GM21576 (cell line): Measurements from ENCODE around the gene SNX12.
A peak's percentile ranks its signal among the peaks of the same experiment; 100 is the strongest.

Source experiments
- ATAC-seq: cut with Tn5 transposase; IDR thresholded peaks from one replicate; pipeline ENCODE4 v1.9.1; 2021; ENCODE audit warnings: mild to moderate bottlenecking, moderate library complexity; ENCODE audit not compliant: unreplicated experiment

SNX12 gene

DNA sequence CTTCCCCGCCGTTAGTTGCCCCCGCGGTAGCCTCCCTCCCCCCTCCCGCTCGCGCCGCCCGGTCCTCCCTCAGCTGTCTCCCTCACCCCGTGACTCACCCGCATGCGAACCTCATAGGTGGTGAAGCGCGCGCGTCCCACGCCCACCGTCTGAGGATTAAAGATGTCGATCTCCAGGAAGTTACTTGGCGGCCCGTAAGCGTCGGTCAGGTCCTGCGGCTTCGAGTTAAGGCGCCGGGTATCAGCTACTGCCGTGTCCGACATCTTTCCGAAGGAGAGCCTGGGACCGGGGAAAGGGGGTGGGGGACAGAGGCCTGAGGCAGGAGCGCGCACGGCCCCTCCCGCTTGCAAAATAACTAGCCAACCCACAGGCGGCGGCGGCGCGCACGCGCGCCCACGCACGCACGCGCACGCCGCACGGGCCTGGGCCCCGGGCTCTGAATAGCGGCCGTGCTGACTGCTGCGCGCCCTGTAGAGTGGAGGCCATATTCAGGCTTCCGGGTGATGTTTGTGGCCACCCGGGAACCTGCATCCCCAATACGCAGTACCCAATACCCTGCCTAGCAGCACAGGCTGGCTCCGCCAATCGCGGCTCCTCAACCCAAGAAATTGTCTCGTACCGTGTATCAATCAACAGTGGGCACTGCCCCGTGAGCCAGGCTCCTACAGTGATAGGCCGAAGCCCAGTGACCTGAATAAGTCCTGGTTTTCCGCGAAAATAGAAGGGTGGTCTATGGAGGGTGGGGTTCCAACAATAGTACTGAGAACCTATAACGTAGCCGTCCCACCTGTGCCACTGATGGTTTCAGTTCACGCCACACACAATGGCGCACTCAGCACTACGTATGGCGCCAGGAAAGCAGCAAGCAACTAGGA, at the start of gene SNX12:
Gene SNX12 (minus strand): TSS at position 291 of the 875 bp plus-strand sequence. CDS start 28 bp downstream, at position 263.
- peak; percentile 97 for ATAC-seq

DNA sequence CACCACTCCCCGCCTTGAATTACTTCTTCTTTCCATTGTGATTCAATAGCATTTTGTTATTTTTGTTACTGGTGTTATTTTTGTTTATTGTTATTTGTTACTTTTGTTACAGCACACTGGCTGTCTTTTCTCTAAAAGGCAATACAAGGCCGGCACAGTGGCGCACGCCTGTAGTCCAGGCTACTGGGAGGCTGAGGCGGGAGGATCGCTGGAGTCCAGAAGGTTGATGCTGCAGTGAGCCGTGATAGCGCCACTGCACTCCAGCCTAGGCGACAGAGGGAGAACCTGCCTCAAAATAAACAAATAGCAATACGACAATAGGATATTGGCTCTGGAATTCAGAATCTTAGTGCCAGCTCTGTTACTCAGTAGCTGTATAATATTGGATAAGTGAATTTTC, 49.2 kb upstream of the SNX12 start:
- no peak for ATAC-seq

DNA sequence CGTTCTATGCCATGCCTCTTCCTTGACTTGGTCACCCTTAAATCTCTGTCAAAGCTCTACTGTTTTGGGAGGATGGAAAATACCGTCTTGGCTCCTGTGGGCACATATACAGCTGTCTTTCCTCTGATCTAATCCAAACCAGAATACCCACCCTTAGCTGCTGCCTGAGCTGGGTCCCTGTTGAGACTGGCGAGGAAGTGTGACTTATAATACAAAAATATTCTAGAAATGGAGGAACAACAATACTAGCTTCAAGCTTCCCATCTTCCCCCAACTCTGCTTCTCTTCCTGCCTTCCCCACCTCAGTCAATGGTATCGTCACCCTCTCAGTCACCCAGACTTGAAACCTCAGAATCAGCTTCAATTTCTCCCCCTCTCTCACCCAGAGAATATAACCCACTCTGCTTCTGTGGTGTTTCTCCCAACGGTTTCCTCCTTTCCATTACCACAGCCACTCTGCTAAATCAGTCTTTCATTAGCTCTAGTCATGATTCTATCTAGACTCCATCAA, 43.8 kb upstream of the SNX12 start:
- ATAC-seq, result no peak

DNA sequence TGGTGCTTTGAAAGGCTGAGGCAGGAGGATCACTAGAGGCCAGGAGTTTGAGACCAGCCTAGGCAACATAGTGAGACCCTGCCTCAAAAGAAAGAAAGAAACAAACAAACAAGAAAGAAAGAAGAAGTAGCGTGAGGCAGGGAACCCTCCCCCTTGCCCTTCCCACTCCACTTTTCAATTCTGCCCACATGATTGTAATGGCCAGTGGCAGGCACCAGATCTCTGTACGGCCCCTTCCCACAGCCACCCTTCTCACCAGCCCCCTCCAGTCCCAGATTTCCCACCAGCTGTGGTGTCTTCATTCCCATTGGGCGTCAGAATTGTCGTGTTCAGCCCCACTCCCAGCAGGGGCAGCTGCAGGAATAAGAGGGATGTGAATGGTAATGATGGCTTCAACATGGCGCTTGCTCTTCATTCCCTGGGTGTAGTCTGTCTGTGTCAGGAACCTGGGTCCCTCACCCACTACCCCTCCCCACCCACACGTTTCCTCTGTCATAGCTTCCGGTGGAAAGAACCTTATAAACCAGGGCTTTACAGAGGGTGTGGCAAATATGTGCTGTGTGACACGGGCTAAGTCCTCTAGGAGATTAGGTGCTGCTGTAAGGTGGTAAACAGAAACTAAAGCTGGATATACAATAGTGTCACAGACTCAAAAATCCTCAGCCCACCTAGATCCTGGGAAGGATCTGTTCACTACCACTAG, 43.2 kb upstream of the SNX12 start, which contains the start of gene IL2RG:
Gene IL2RG (minus strand): TSS at position 437 of the 703 bp plus-strand sequence. CDS start 38 bp downstream, at position 399.
- peak; percentile 87 for ATAC-seq

DNA sequence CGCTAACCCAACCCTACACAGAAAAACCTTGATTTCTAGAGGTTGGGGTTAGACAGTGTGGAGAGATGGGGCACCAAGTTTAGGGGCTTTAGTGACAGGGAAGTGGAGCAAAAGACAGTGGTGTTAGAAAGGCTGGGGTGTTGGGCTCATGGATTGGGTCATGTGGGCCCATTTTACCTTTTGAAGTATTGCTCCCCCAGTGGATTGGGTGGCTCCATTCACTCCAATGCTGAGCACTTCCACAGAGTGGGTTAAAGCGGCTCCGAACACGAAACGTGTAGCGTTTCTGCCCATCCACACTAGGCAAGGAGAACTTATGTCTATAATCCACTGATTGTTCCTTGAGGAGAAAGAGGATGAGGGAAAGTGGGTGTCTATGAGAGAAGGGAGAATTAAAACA, 40.9 kb upstream of the SNX12 start:
- no peak for ATAC-seq

DNA sequence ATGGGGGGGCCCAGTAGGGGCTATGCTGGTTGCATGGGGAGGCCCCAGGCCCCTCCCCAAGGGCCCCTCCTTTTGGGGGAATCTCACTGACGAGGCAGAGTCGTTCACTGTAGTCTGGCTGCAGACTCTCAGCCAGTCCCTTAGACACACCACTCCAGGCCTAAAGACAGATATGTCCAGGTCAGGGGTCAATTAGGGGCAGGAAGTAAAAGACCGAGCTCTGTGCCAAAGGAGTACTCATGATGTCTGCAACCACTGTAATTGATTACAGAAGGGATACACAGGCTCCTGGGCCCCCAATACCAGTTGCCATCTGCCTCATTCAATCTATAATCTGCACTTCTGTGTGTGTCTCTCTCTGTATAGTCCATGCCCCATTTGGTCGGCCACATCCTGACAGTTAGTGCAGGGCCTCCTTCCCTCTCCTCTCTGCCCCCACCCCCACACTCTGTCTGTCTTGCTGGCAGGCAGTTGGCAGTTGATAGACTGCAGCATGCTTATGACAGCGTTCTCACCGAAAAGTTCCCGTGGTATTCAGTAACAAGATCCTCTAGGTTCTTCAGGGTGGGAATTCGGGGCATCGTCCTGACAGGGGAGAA, 39.7 kb upstream of the SNX12 start:
- ATAC-seq, result no peak

DNA sequence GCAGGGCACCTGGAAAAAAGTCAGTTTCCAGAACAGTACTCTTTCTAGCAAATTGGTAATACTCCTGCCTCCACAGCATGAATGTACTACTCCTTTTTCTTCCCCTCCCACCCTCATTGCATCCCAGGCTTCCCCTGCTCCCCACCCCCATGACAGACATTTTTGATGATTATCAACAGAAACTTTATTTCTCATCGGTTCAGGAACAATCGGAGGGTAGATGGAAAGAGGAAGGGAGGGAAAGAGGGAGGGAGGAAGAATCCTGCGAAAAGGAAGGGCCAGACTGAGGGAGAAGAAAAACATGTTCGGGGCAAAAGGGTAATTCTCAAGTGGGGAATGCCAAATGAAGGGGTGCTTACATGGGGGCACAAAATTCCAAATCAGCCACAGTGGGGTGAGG, 39.1 kb upstream of the SNX12 start:
- no peak for ATAC-seq

DNA sequence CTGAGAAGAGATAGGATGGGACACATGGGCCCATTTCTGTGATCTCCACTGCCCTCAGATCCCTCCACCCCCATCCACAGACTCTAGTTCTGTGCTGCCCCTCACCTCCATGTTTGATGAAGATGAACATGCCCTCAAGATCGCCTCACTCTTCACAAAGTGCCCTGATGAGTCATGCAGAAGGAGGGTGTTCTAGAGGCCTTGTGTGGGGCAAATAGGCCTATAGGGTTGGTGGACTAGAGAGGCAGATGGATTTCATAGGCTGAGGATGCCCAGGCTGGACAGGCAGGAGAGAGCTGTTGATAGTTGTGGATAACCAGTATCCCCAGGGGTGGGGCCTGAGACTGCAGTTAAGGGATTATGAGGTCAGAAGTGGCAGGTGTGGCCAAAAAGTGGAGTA, 38.3 kb upstream of the SNX12 start, which contains the start of gene CXorf65:
Gene CXorf65 (minus strand): TSS at position 314 of the 400 bp plus-strand sequence. CDS start 184 bp downstream, at position 130.
- no peak for ATAC-seq

DNA sequence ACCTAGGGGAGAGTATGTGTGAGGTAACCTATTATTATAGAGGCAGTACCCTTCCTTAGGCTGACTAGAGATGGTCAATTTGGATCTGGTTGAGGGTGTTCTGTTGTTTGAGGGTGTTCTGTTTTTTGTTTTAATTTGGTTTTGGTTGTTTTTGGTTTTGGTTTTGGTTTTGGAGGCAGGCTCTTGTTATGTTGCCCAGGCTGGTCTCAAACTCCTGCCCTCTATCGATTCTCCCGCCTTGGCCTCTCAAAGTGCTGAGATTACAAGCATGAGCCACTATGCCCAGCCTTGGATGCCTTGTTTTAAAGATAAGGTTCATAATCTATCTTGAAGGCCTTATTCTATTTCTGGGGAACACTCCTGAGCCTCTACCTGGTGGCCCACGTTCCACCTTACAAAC, 37.5 kb upstream of the SNX12 start:
- ATAC-seq, result no peak

DNA sequence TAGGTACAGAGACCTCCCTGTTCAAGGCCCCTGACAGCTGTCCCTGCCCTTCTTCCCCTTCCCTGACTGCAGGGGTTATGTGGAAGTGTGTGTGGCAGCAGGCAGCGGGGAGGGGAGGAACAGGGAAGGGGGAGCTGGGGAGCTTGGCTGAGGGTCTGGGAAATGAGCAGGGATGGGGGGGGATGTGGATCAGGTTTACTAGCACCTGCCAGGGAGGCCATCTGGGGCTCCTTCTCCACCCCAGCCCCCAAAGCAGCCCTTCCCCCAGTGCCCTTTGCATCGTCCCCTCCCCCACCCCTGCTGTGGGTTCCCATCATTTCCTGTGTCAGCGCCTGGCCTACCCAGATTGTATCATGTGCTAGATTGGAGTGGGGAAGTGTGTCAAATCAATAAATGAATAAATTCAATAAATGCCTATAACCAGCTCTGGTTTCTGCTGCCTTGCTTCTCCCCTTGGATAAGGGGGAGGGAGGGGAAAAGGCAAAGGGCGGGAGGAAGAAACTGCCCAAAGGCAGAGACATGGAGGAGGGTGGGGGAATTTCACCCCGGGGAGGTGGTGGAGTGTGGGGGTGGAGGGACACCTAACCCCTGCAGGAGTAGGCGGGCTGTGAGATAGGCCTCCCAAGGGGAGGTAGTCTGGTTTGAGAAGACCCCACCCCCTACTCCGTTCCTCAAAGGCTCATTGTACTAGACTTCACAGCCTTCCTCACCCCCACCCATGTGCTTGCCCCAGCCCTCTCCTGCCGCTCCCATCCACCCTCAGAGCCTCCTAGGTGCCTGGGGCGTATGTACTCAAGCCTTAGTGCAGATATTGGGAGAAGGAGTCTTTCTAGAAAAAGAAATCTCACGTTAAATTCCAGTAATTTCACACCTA, 35.2 kb upstream of the SNX12 start:
- ATAC-seq, result no peak

DNA sequence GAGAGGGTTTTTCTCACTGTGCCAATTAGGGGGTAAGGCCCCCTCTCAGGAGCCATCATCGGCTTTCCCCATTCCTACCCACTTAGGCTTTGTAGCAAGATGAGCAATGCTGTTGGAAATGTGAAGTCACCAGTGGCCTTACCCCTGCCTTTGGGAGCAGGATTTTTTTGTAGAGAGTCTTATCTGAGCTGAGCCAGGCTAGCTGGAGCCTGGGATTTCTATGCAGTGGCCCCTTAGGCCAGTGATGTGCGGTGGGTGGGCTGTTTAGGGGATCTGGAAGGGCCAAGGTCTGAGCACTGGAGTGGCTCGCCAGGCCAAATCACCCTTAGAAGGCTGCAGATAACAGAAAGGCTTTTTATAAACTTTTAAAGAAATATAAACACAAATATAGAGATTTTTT, 34.2 kb upstream of the SNX12 start:
- no peak for ATAC-seq

DNA sequence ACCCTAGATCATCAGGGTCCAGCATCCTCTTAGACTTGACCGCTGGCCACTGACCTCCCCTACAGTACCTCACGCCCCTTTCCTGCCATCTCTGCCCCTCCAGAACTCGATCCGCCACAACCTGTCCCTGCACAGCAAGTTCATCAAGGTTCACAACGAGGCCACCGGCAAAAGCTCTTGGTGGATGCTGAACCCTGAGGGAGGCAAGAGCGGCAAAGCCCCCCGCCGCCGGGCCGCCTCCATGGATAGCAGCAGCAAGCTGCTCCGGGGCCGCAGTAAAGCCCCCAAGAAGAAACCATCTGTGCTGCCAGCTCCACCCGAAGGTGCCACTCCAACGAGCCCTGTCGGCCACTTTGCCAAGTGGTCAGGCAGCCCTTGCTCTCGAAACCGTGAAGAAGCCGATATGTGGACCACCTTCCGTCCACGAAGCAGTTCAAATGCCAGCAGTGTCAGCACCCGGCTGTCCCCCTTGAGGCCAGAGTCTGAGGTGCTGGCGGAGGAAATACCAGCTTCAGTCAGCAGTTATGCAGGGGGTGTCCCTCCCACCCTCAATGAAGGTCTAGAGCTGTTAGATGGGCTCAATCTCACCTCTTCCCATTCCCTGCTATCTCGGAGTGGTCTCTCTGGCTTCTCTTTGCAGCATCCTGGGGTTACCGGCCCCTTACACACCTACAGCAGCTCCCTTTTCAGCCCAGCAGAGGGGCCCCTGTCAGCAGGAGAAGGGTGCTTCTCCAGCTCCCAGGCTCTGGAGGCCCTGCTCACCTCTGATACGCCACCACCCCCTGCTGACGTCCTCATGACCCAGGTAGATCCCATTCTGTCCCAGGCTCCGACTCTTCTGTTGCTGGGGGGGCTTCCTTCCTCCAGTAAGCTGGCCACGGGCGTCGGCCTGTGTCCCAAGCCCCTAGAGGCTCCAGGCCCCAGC, 32.7 kb upstream of the SNX12 start:
- ATAC-seq, result no peak

DNA sequence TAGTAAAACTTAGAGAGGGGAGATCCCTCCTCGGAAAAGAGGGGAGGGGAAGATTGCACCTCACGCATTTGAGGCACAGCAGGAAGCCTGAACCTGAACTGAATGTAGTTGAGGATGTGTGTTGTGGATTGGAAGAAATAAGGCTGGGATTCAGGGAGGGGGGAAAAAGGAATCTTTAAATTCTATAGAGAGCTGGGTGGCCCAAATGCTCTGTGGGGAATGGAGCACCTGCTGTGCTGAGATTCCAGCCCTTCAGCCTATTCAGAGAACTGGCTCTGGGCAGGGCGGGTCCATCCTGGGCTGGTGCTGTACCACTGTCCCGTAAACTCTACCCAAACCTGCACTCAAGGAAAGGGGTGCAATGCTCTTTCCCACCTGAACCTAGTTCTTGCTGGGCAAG, 31.6 kb upstream of the SNX12 start:
- ATAC-seq, result no peak

DNA sequence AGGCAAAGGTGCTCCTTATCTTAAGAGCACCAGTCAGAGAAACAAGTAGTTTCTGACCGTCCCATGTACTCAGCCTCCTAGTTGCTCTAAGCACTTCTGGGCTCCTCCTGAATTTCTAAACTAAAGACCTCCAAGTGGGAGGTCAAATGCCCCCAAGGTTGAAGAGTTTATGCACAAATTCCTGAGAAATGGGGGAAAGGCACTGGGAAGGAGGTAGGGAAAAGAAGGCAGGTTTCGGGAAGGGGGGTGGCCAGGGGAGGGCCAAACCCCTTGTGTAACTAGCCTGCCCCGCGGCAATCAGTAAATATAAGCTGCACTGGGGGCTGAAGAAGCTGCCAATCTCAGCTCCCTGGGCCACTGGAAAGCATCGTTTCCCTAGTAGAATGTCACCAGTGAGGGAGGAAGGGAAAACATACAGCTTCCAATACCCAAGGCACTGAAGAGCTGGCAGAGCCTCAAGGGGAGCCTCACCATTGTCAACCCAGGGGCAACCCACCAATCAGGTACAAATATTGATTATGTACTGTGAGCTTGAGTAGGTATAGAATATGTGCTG, 30.9 kb upstream of the SNX12 start:
- ATAC-seq, result no peak

DNA sequence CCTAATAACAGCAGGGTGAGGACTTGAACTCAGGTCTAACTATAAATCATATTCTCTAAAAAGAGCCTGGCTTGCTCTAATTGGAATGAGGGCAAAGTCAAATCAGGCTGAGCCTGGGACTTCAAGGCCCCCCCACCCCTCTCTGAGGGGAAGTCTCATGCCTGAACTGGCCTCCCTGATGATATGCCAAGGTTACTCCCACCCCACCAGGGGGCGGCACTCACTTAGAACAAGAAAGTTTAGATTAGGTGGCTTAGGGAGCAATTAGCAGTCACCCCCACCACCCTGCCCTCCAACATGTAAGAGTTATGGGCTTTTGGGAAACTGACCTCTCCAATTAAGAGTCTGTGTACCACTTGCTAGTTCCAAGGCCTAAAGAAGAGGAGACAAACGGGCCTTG, 30.2 kb upstream of the SNX12 start:
- peak; percentile 42 for ATAC-seq

DNA sequence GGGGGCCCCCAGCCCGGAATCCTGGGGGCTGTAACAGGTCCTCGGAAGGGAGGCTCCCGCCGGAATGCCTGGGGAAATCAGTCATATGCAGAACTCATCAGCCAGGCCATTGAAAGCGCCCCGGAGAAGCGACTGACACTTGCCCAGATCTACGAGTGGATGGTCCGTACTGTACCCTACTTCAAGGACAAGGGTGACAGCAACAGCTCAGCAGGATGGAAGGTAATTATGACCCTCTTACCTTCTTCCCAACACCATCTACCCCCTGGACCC, 28.6 kb upstream of the SNX12 start:
- no peak for ATAC-seq

DNA sequence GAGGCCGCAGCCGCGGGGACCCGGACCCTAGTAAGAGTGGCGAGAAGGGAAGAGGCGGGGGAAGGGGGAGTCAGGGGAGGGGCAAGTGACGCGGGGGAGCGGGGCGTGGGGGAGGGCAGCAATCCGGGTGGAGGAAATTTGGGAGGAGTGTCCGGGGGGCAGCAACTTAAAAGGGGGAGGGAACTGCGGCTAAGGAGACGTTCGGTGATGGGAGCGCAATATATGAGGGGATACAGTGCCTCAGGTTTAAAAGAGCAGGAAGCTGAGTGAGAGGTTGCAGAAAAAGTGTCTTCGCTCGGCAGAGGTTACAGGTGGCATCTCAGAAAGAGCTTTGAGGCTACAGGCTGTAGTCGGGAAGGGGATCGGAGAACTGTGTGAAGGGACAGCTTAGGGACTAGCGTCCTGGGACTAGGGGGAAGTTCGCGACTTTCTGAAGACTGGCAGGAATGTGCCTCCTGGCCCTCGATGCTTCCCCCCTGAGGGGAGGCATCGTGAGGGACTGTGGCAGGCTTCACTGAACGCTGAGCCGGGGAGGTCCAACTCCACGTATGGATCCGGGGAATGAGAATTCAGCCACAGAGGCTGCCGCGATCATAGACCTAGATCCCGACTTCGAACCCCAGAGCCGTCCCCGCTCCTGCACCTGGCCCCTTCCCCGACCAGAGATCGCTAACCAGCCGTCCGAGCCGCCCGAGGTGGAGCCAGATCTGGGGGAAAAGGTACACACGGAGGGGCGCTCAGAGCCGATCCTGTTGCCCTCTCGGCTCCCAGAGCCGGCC, 28.0 kb upstream of the SNX12 start:
- no peak for ATAC-seq

DNA sequence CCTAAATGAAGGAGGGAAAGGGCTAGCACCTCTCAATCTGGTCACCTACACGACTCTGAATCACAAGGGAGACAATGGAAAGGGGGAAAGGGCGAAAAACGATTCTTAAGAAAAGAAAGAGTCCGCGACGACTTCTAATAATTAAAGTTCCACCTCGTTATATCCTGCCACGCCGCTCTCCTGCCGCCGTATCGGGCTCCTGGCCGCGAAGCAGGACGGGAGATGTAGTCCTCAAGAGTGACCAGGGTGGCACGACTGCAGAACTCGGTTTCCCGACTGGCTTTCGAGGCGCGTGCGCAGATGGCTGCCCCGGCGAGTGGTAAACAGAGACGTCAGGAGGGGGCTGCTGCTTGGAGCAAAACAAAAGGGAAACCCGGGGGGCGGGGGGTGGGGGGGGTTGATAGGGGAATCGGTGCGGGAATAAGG, 27.4 kb upstream of the SNX12 start, which contains the start of gene FOXO4:
Gene FOXO4 (plus strand): TSS at position 297 of the 426 bp plus-strand sequence. CDS start 678 bp downstream, outside the sequence.
- ATAC-seq, result peak; percentile 91
